OCI-LY7 (cell line): Measurements from ENCODE around the gene BBOX1.

ENCODE experiments used
- EZH2phosphoT487 ChIP-seq: fragments of 200-600 bp; sonication (generic); IDR thresholded peaks from 2 replicates; pipeline ENCODE4 v1.6.1; 2018; ENCODE audit warnings: low read depth, borderline replicate concordance, mild to moderate bottlenecking, mixed run types, antibody characterized with exemption, low read length, moderate library complexity, mixed read lengths
- TF ChIP-seq, protein P1 (sequence below): fragments of 200-600 bp; sonication (generic); conservative IDR thresholded peaks from 2 replicates; pipeline ENCODE4 v1.5.1; 2014; ENCODE audit warnings: mild to moderate bottlenecking, antibody characterized with exemption, low read length, moderate library complexity, mixed read lengths

DNA sequence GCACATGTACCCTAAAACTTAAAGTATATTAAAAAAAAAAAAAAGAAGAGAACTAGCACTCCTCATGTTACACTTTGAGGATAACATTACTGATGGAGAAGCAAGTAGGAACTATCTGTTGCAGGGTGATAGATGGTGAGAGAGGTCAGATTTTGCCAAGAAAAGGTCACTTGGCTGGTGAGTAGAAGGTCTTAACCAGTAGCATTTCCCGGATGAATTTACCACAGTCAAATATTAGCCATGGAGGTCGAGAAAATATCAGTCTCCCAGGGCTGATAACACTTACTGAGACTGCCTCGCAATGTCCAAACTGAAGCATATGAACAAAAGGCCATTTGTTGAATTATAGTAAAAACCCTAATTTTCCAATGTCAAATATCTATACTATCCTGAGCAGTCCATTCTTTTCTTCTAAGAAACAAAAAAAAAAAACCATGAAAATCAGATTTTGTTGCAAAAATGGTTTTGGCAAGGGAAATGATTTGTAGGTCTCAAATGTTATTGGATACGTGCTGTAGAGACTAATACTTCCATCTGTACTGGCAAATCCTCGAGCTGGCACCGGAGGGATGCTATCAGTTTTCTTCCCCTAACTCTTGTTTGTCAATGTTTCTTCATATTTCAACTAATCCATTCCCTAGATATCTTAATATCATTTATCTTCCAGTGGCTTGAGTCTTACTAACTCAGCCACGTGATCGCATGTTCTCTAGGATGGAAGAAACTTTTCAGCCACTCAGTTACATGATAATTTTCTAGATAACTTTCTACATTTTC lies 14.5 kb upstream of the BBOX1 start:
- no peak for TF ChIP-seq EZH2phosphoT487
- TF ChIP-seq, protein P1, sequence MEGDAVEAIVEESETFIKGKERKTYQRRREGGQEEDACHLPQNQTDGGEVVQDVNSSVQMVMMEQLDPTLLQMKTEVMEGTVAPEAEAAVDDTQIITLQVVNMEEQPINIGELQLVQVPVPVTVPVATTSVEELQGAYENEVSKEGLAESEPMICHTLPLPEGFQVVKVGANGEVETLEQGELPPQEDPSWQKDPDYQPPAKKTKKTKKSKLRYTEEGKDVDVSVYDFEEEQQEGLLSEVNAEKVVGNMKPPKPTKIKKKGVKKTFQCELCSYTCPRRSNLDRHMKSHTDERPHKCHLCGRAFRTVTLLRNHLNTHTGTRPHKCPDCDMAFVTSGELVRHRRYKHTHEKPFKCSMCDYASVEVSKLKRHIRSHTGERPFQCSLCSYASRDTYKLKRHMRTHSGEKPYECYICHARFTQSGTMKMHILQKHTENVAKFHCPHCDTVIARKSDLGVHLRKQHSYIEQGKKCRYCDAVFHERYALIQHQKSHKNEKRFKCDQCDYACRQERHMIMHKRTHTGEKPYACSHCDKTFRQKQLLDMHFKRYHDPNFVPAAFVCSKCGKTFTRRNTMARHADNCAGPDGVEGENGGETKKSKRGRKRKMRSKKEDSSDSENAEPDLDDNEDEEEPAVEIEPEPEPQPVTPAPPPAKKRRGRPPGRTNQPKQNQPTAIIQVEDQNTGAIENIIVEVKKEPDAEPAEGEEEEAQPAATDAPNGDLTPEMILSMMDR: no peak
